CD4-positive, alpha-beta T cell treated with Interleukin-2 at 100 ng/mL for 4 hours (primary cell): ENCODE results near the gene AKIP1.

Experiments used
- DNase-seq: peaks from one replicate; pipeline ENCODE4 v3.0.0-alpha.2; 2020; ENCODE audit warnings: low spot score

AKIP1 gene

DNA sequence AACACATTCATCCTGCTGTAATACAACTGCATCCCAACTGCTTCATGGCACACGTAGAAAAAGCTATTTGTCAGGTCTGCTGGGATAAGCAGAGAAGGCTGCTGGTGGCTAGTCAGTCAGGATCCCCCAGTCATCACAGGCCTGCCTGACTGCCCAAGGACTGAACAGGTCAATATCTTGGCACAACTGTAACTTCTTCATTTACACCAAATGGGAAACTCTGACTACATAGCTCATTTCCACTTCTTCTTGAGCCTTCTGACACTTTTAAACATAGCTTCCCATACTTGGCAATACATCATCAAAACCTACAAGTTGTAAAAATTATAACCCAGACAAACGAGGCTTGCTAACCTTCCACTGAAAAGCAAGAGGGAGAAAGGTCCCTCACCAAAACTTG, 50.4 kb downstream of the AKIP1 start:
- no peak for DNase-seq

DNA sequence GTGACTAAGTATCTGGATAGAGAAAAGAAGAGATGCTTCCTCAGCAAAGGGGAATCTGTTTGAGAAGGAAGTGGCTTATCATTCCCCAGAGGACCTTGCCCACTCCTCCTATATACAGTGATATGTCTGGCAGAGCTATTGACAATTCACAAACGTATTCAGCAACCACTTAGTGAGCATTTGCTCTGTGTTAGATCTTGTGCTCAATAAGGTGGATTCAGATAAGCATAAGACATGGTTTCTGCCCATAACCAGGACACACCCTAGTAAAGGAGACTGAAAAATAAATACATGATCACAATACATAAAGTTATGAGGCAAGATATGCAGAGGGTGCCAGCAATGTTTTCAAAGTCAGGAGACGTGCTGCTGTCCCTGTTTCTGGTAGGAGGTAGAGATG, 51.9 kb downstream of the AKIP1 start:
- DNase-seq, result no peak

DNA sequence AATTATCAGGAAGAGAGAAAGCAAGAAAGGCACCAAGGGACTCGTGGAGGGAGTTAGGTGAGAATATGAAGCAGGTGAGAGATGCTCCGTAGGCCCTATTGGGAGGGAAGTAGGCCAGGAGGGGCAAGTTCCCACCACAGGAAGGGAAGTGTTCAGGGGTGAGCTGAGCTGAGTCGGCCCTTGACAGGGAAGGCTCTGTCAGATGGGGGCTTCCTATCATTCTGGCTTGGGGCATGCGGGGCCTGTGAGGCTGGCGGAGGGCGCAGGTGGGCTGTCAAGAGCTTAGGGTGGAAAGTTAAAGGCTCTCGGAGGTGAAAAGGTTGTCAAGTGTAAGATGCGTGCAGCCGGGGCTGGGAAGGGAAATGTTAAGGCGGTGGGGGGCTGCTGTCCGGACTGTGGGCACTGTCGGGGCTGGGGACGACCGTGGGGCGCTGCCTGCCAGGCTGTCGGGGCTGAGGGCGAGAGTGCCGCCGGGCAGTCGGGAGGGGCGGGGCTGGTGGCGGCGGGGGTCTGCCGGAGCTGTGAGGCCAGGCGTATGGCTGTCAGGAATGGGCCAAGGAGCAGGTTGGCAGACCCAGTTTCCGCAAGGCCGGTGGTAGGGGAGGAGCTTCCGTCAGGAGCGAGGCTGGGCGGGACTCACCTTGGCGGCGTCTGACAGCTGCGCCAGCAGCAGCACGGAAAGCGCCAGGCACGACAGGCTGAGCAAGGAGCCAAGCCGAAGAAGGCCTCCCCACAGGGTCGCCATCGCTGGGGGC, 52.8 kb downstream of the AKIP1 start:
- peak; percentile 74 for DNase-seq

DNA sequence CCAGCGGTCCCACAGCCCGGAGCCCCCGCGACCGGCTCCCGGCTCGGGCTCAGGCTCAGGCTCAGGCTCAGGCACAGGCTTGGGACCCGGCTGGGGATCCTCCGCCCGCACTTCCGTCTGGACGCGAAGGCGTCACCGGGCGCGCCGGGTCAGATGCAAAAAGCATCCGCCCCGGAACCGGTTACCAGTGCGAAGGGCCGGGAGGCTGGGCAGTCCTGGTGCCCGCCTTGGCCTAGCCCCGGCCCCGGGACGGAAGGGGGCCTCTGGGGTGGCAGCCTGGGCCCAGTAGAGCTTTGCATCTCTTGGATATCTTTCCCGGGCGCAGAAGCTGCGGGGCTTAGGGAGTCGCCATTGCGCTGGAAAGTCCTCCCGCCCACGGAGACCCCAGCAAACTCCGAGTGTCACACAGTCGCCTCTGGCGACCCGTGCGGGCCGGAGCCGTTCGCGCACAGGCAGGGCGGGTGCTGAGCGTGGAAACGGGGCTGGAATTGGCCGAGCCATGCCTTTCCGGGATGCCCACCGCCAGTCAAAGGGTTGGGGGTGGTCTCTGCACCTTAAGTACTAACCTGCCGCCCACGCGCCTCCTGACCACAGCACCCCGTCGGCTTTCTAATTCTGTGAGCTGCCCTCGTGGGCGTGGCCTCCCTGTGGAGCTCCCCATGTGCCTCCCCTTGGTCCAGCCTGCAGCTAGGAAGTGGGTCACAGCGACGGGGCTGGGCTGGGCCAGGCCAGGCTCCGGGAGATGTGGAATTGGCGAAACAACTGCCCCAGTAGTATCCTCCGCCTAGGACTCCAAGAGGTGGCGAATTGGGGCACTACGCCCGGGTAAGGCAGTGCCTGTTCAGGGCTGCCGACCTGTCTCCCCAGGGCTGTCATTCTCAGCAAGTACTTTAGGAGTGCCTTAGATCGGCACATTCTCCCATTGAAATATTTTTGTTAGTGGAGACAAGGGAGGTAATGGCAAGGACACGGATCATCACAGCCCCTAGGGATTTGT, 53.6 kb downstream of the AKIP1 start, which contains the start of gene TMEM9B:
TMEM9B (minus strand) TSS at position 119 of the 997 bp plus-strand sequence. CDS start 129 bp downstream, outside the sequence.
- DNase-seq, result peak; percentile 76

DNA sequence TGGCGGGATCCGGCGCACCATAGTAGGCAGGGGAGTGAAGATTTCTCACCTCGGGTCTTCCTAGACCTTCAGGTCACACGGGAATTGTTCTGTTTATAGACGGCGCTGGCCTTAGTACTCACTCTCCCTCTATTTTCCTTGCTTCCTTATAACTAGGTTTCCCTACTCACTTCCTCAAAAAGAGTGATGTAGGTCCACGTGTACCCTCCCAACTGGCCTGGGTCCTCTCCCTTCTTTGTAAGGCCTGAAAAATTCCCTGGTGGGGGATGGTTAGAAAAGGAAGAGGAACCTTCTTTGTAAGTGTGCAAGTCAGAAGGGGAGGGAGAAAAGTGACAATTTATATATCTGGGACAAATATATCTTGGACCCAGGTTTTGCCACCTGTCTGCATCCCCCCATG, 56.2 kb downstream of the AKIP1 start:
- DNase-seq, result no peak
